ENCODE measurements around the gene POLR2J. TPM values are rescaled to one million over a fixed set of nuclear protein-coding genes. Genes with fewer than 3 reads are reported as not detected.
"Not testable (repeated sequence)": the region's sequence is repeated elsewhere in the genome, so short reads cannot be mapped to it uniquely, and the experiment has no call there.

Gene POLR2J
- total RNA-seq = 10 to 100 TPM in 3 of 4 donors, 1 to 10 TPM in 1; 8.2 to 38.8 (median 14.0) TPM

GRCh38 chr7:102478314-102479208, at the start of gene POLR2J:
POLR2J (minus strand) TSS chr7:102478922; CDS start chr7:102478860, 62 bp downstream.
- H3K4me1 ChIP-seq; H3K9me3 ChIP-seq; H3K27me3 ChIP-seq; H3K36me3 ChIP-seq; intact Hi-C loops (cut with DNase I; ENCODE audit: low total_unique reads): not testable (repeated sequence)
- Histone ChIP-seq H3K4me3 (peak within 1 kb of the TSS; percentile 52 to 56), H3K27ac (peak within 1 kb of the TSS in 1 of 2 donors; percentile 54)
- TF ChIP-seq POLR2A (IDR thresholded peaks at IDR 0.05) = peak in 1 of 2 donors; percentile 21
- TF ChIP-seq CTCF (IDR thresholded peaks at IDR 0.05) = peak; percentile 55 to 64 (median 62)
- peak; percentile 82 to 91 for DNase-seq

- H3K27me3 ChIP-seq; H3K9me3 ChIP-seq; H3K4me3 ChIP-seq; H3K36me3 ChIP-seq; H3K4me1 ChIP-seq; DNase-seq; H3K27ac ChIP-seq; intact Hi-C loops (cut with DNase I; ENCODE audit: low total_unique reads): not testable (repeated sequence)
Measured at GRCh38 chr7:102527822-102528793, 49.4 kb upstream of the POLR2J start.

GRCh38 chr7:102527182-102527581, 48.5 kb upstream of the POLR2J start:
- H3K4me3 ChIP-seq; H3K4me1 ChIP-seq; intact Hi-C loops (cut with DNase I; ENCODE audit: low total_unique reads); H3K27me3 ChIP-seq; H3K36me3 ChIP-seq; H3K27ac ChIP-seq; DNase-seq; H3K9me3 ChIP-seq: not testable (repeated sequence)

GRCh38 chr7:102524803-102525202, 46.1 kb upstream of the POLR2J start:
- H3K27me3 ChIP-seq; H3K36me3 ChIP-seq; H3K27ac ChIP-seq; intact Hi-C loops (cut with DNase I; ENCODE audit: low total_unique reads); H3K9me3 ChIP-seq; H3K4me3 ChIP-seq; DNase-seq; H3K4me1 ChIP-seq: not testable (repeated sequence)

- H3K9me3 ChIP-seq; H3K27ac ChIP-seq; H3K27me3 ChIP-seq; DNase-seq; intact Hi-C loops (cut with DNase I; ENCODE audit: low total_unique reads); H3K36me3 ChIP-seq; H3K4me1 ChIP-seq; H3K4me3 ChIP-seq: not testable (repeated sequence)
Measured at GRCh38 chr7:102520797-102521196, 42.1 kb upstream of the POLR2J start.

GRCh38 chr7:102517550-102518147, 38.9 kb upstream of the POLR2J start, which contains the start of gene RASA4B:
RASA4B (minus strand) TSS chr7:102517777; CDS start chr7:102517710, 67 bp downstream.
- H3K4me3 ChIP-seq = peak within 1 kb of the TSS in 1 of 2 donors; percentile 27
- H3K27ac ChIP-seq; H3K27me3 ChIP-seq; H3K4me1 ChIP-seq; H3K36me3 ChIP-seq; H3K9me3 ChIP-seq; intact Hi-C loops (cut with DNase I; ENCODE audit: low total_unique reads): not testable (repeated sequence)
- DNase-seq = peak in 1 of 2 donors; percentile 35

- H3K4me1 ChIP-seq; H3K9me3 ChIP-seq; DNase-seq; intact Hi-C loops (cut with DNase I; ENCODE audit: low total_unique reads); H3K4me3 ChIP-seq; H3K27ac ChIP-seq; H3K27me3 ChIP-seq; H3K36me3 ChIP-seq: not testable (repeated sequence)
Measured at GRCh38 chr7:102516951-102517350, 38.2 kb upstream of the POLR2J start.

- H3K4me1 ChIP-seq; H3K27me3 ChIP-seq; H3K4me3 ChIP-seq; DNase-seq; H3K27ac ChIP-seq; H3K9me3 ChIP-seq; H3K36me3 ChIP-seq; intact Hi-C loops (cut with DNase I; ENCODE audit: low total_unique reads): not testable (repeated sequence)
Measured at GRCh38 chr7:102515889-102516288, 37.2 kb upstream of the POLR2J start.

- DNase-seq; H3K4me3 ChIP-seq; intact Hi-C loops (cut with DNase I; ENCODE audit: low total_unique reads); H3K27me3 ChIP-seq; H3K4me1 ChIP-seq; H3K36me3 ChIP-seq; H3K9me3 ChIP-seq: not testable (repeated sequence)
- peak overlapping the region in 1 of 2 donors; percentile 63 for H3K27ac ChIP-seq
Measured at GRCh38 chr7:102514881-102515721, 36.4 kb upstream of the POLR2J start.

GRCh38 chr7:102512642-102513221, 34.0 kb upstream of the POLR2J start:
- peak; percentile 28 to 70 for DNase-seq
- Histone ChIP-seq H3K4me3 (peak overlapping the region in 1 of 2 donors; percentile 5), H3K27ac (peak overlapping the region; percentile 90 to 94)
- H3K27me3 ChIP-seq; H3K9me3 ChIP-seq; intact Hi-C loops (cut with DNase I; ENCODE audit: low total_unique reads); H3K4me1 ChIP-seq; H3K36me3 ChIP-seq: not testable (repeated sequence)
